GM10266 (cell line): ENCODE measurements around the gene GZMA.
"Not testable (repeated sequence)": the region's sequence is repeated elsewhere in the genome, so short reads cannot be mapped to it uniquely, and the experiment has no call there.

Source experiments
- DNase-seq: peaks from one replicate; pipeline ENCODE4 v3.0.0; 2012; ENCODE audit errors: extremely low spot score
- CTCF ChIP-seq: IDR thresholded peaks from 2 replicates; pipeline ENCODE4 v1.5.1; 2012; ENCODE audit warnings: mild to moderate bottlenecking, low read depth; ENCODE audit not compliant: control insufficient read depth, insufficient read depth; ENCODE audit errors: missing control alignments

GZMA gene

DNA sequence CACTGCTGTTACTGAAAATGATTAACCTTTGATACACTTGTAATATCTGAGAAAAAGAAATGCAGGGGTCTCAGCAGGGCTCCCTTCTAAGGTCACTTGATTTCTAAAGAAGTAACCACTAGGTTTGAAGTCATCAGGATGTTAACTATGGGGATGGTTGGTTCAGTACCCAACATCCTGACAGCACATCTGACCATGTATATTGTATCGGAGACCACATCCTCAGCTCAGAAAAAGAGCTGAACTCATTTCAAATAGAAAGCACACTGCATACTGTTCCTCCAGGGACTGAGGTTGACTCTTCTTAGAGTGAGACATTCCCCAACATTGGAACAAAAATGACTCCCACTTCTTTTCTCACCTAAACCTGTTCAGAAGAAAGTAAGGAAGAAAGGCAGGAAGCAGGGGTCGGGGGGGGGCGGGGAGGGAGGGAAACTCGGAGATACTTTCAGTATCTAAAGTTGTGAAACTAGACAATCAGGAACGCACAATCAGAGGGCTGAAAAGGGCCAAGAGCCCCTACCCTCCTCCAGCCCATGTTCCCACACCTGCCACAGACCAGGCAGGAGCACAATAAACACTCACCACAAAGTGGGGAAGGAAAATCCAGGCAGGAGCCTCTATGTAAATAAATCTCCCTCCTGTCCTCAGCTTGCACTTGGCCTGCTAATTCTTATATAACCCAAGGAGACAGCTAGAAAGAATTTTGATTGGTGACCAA is 730 bp upstream of the GZMA start:
- no peak for TF ChIP-seq CTCF
- no peak for DNase-seq

- TF ChIP-seq CTCF: no peak
- no peak for DNase-seq
Observed at GRCh38 chr5:55104036-55104772, 1.8 kb downstream of the GZMA start.

- no peak for DNase-seq
Observed at GRCh38 chr5:55104946-55105701, 2.7 kb downstream of the GZMA start.

DNA sequence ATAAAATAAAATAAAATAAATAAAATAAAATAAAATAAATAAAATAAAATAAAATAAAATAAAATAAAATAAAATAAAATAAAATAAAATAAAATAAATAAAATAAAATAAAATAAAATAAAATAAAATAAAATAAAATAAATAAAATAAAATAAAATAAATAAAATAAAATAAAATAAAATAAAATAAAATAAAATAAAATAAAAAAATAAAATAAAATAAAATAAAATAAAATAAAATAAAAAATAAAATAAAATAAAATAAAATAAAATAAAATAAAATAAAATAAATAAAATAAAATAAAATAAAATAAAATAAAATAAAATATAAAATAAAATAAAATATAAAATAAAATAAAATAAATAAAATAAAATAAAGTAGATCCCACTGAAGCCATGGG is 3.5 kb downstream of the GZMA start:
- DNase-seq: not testable (repeated sequence)

More at GRCh38 chr5:55104946-55105701, 2.7 kb downstream of the GZMA start:
- no peak for TF ChIP-seq CTCF

GRCh38 chr5:55108661-55109060 is 6.2 kb downstream of the GZMA start:
- TF ChIP-seq CTCF: no peak

DNA sequence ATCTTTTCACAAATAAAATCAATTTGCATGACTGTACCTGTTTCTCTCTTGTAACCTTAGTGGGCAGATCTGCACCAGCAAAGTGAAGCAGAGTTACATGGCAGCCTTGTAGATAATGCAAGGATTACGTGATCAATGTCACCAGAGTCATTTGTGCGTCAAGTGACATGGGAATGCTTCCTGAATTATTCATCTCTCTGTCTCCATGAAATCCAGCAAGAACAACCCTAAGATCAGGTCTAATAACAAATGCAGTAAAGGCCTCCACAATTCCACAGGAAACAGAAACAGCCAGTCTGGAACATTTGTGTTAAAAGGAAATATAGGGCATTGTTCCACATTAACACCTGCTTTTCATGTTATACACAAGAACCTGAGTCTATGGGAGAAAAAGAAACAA is 7.8 kb downstream of the GZMA start:
- TF ChIP-seq CTCF: no peak
- DNase-seq: no peak

More at GRCh38 chr5:55108661-55109060, 6.2 kb downstream of the GZMA start:
- no peak for DNase-seq

GRCh38 chr5:55113327-55113726 is 10.9 kb downstream of the GZMA start:
- no peak for TF ChIP-seq CTCF

More at GRCh38 chr5:55113327-55113726, 10.9 kb downstream of the GZMA start:
- DNase-seq: no peak
